ENCODE data around the gene LIN54. TPM values are rescaled to one million over a fixed set of nuclear protein-coding genes. Genes with fewer than 3 reads are reported as not detected.

The LIN54 gene
- total and polyA plus RNA-seq, 2 of the 13 experiments (the other 11 are each of a cell fraction or from before 2014, with no cell fraction given), result 25.2 to 32.9 TPM

GRCh38 chr4:83012687-83013419, 2.2 kb upstream of the LIN54 start (continued):
- no peak for TF ChIP-seq ZNF484 (CRISPR knock-in tag; IDR thresholded peaks at IDR 0.05; ENCODE audit: borderline replicate concordance, low read depth)
- peak; percentile 35; the same call in 1 of the 2 replicates for TF ChIP-seq ZFP82 (CRISPR knock-in tag; IDR thresholded peaks at IDR 0.05; ENCODE audit: borderline replicate concordance)
- TF ChIP-seq ZNF232 (CRISPR knock-in tag; IDR thresholded peaks at IDR 0.05; ENCODE audit: borderline replicate concordance), result no peak
- peak; percentile 91 for TF ChIP-seq GABPB1 (CRISPR knock-in tag; IDR thresholded peaks at IDR 0.05)
- TF ChIP-seq SMARCC2 (IDR thresholded peaks at IDR 0.05), result no peak
- TF ChIP-seq FOXO1 (CRISPR knock-in tag; IDR thresholded peaks at IDR 0.05), result peak; percentile 35; the same call in 1 of the 2 replicates
- peak; percentile 96 for TF ChIP-seq TFDP2 (CRISPR knock-in tag; IDR thresholded peaks at IDR 0.05)
- TF ChIP-seq KMT2A (CRISPR knock-in tag; IDR thresholded peaks at IDR 0.05), result peak; percentile 64; the same call in 1 of the 2 replicates
- peak; percentile 79; the same call in 1 of the 2 replicates for TF ChIP-seq ZNF788 (CRISPR knock-in tag; IDR thresholded peaks at IDR 0.05; ENCODE audit: borderline replicate concordance)
- 0 out of 2 replicates have a peak, but pooled peaks have one; percentile 51 for TF ChIP-seq ZFP62 (CRISPR knock-in tag; IDR thresholded peaks at IDR 0.05)
- no peak for TF ChIP-seq ZFAT (CRISPR knock-in tag; conservative IDR thresholded peaks at IDR 0.05)
- no peak for TF ChIP-seq MBD4 (IDR thresholded peaks at IDR 0.05; ENCODE audit: borderline replicate concordance, low read length)
- TF ChIP-seq TBL1XR1 (IDR thresholded peaks at IDR 0.05; ENCODE audit: borderline replicate concordance, low read length, partially characterized antibody), result no peak
- no peak for TF ChIP-seq AFF4 (CRISPR knock-in tag; IDR thresholded peaks at IDR 0.05)
- TF ChIP-seq RFXAP (CRISPR knock-in tag; IDR thresholded peaks at IDR 0.05; ENCODE audit: borderline replicate concordance), result peak; percentile 81; the same call in 1 of the 2 replicates
- no peak for TF ChIP-seq ZNF510 (CRISPR knock-in tag; IDR thresholded peaks at IDR 0.05; ENCODE audit: low read depth)
- peak; percentile 71; the same call in 1 of the 2 replicates for TF ChIP-seq HMGXB3 (CRISPR knock-in tag; IDR thresholded peaks at IDR 0.05; ENCODE audit: borderline replicate concordance)
- no peak for TF ChIP-seq ATM (IDR thresholded peaks at IDR 0.05; ENCODE audit: borderline replicate concordance)
- TF ChIP-seq HDAC1 (CRISPR knock-in tag; IDR thresholded peaks at IDR 0.05), result peak; percentile 82
